B cell (primary cell): ENCODE measurements around the gene PTPN1.

Experiments
- EZH2 ChIP-seq: IDR thresholded peaks from 2 replicates; pipeline ENCODE4 v1.6.1; 2012; ENCODE audit warnings: borderline replicate concordance, low read depth, mild to moderate bottlenecking, moderate library complexity, low read length; ENCODE audit not compliant: insufficient read depth, poor library complexity, severe bottlenecking
- TF ChIP-seq, protein P1 (sequence below): fragments of 200-600 bp; IDR thresholded peaks from one replicate; pipeline ENCODE4 v1.8.0; 2022; ENCODE audit warnings: antibody characterized with exemption, mild to moderate bottlenecking

DNA sequence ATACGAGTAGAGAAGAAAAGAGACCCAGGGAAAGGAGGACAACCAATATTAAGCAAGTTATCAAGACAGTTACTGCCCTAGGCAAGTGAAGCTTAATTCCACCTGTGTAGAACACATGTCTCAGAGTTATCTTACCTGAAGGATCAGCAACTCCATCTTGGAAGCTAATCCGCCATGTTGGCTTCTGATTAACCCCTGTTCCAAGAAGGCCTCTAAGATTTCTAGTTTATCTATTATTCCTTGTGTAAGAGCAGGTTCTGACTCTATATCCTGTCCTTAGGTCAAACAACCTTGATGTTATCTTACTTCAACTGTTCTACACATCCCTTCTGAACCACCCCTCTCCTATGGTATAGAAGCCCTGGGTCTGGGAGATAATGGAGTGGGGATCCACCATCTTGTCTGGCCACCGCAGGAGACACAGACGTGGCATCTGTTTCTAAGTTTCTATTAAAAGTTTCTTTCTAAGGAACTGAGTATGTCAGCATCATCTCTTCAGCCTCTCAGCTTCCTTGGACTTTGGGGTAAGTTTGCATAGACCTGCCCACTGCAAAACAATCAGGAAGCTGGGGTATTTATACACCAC is 27.7 kb upstream of the PTPN1 start:
- TF ChIP-seq, protein P1, sequence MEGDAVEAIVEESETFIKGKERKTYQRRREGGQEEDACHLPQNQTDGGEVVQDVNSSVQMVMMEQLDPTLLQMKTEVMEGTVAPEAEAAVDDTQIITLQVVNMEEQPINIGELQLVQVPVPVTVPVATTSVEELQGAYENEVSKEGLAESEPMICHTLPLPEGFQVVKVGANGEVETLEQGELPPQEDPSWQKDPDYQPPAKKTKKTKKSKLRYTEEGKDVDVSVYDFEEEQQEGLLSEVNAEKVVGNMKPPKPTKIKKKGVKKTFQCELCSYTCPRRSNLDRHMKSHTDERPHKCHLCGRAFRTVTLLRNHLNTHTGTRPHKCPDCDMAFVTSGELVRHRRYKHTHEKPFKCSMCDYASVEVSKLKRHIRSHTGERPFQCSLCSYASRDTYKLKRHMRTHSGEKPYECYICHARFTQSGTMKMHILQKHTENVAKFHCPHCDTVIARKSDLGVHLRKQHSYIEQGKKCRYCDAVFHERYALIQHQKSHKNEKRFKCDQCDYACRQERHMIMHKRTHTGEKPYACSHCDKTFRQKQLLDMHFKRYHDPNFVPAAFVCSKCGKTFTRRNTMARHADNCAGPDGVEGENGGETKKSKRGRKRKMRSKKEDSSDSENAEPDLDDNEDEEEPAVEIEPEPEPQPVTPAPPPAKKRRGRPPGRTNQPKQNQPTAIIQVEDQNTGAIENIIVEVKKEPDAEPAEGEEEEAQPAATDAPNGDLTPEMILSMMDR: no peak
- no peak for TF ChIP-seq EZH2
